CD4-positive, alpha-beta T cell (primary cell): ENCODE results near the gene GRP. TPM values are rescaled to one million over a fixed set of nuclear protein-coding genes. Genes with fewer than 3 reads are reported as not detected.

ENCODE experiments used
- ATAC-seq: fragments of 200-7000 bp; cut with Tn5 transposase; one replicate; pipeline ENCODE4 v1.10.0; 2022; ENCODE audit warnings: mild to moderate bottlenecking; ENCODE audit not compliant: poor library complexity
- CTCF ChIA-PET: fragments of 350-600 bp; sonication (Branson Sonifier 250); formaldehyde crosslinking; loops from one replicate; lab custom pipeline; 2021; ENCODE audit warnings: antibody characterized with exemption, inconsistent platforms; lab: Charles Lee
- POLR2A ChIA-PET: fragments of 350-600 bp; sonication (Branson Sonifier 250); formaldehyde crosslinking; loops from one replicate; lab custom pipeline; 2021; ENCODE audit warnings: antibody characterized with exemption, inconsistent platforms; lab: Charles Lee
- DNase-seq, 14 experiments: peaks; one replicate each; pipeline ENCODE4 v3.0.0-alpha.2; 2013 to 2020; ENCODE audit warnings: mixed read lengths in 2 of 14
- H3K27ac ChIP-seq, 2 donors: one replicate each; pipeline versions ENCODE4 v1.5.1 to v1.7.0; 2013; ENCODE audit warnings: low read length in 2 of 2, low read depth in 1 of 2, mild to moderate bottlenecking in 1 of 2
- H3K27me3 ChIP-seq, 2 experiments: 1 replicate in 1 of 2; 2 replicates in 1 of 2; pipeline versions ENCODE4 v1.6.1 to v1.7.0; 2013; ENCODE audit warnings: low read length in 2 of 2, control low read depth in 1 of 2, mild to moderate bottlenecking in 1 of 2, moderate library complexity in 1 of 2; ENCODE audit not compliant: insufficient read depth in 2 of 2, control insufficient read depth in 1 of 2
- H3K36me3 ChIP-seq: one replicate; pipeline ENCODE4 v1.6.1; 2013; ENCODE audit warnings: low read length, control low read depth; ENCODE audit not compliant: insufficient read depth
- H3K4me1 ChIP-seq: one replicate; pipeline ENCODE4 v1.6.1; 2013; ENCODE audit warnings: low read length, control low read depth; ENCODE audit not compliant: insufficient read depth
- H3K4me3 ChIP-seq: one replicate; pipeline ENCODE4 v1.5.1; 2013; ENCODE audit warnings: mild to moderate bottlenecking, low read length, moderate library complexity
- H3K9me3 ChIP-seq, 2 experiments: 1 replicate in 1 of 2; 2 replicates in 1 of 2; pipeline versions ENCODE4 v1.6.1 to v1.7.0; 2013; ENCODE audit warnings: low read length in 2 of 2, mild to moderate bottlenecking in 2 of 2, control low read depth in 1 of 2, moderate library complexity in 1 of 2; ENCODE audit not compliant: control insufficient read depth in 1 of 2, insufficient read depth in 1 of 2
- H3K27ac Mint-ChIP-seq: one replicate; pipeline ENCODE4 v1.8.0; 2020; ENCODE audit warnings: mixed read lengths
- H3K27me3 Mint-ChIP-seq: one replicate; pipeline ENCODE4 v1.8.0; 2021; ENCODE audit warnings: mixed read lengths
- H3K36me3 Mint-ChIP-seq: one replicate; pipeline ENCODE4 v1.8.0; 2021; ENCODE audit warnings: low read depth, mixed read lengths
- H3K4me1 Mint-ChIP-seq: one replicate; pipeline ENCODE4 v1.8.0; 2021; ENCODE audit warnings: low read depth, mixed read lengths
- H3K4me3 Mint-ChIP-seq: one replicate; pipeline ENCODE4 v1.8.0; 2020; ENCODE audit warnings: mild to moderate bottlenecking, mixed read lengths
- H3K9me3 Mint-ChIP-seq: one replicate; pipeline ENCODE4 v1.8.0; 2020; ENCODE audit warnings: mixed read lengths
- intact Hi-C, 2 experiments: fragments of 100-400 bp; cut with DNase I in 1 of 2; cut with micrococcal nuclease in 1 of 2; formaldehyde crosslinking; loops; one replicate each; pipeline versions ENCODE4 v1.15.1 to v1.9.0; 2023 to 2025; cut with DNase I, micrococcal nuclease
- total RNA-seq, 174 experiments: library from RNA in 2 of 174; stranded (reverse) in 2 of 174; gene quantifications; one replicate each; pipeline ENCODE4 v1.2.3 and lab custom pipeline; 2021 to 2026
- TF ChIP-seq, protein P1 (sequence below): fragments of 200-600 bp; IDR thresholded peaks from one replicate; pipeline ENCODE4 v1.8.0; 2022; ENCODE audit warnings: antibody characterized with exemption, mild to moderate bottlenecking

Gene GRP
- total RNA-seq, 2 experiments from 2014 or later, result not detected

DNA sequence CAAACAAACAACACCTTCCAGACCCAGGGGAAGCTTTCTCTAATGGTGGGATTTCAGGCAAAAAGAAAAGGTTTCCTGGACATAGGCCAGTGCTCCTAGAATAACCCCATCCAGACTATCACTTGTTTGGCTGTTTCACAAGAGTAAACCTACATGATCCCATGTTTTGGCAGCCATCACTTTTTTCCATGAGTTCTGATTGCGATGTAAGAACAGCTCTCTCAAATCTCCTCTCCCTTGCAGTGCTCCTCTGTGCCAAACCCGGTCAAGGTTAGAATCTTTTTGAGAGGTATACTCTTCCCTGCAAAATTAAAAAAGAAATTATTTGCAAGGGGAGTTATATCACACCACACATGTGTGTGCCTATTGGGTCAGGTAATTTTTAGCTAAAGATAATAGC lies 11.9 kb downstream of the GRP start:
- H3K27ac Mint-ChIP-seq, result no peak overlapping the region
- peaks cover 60% of the 10 kb centered on the region for H3K27me3 Mint-ChIP-seq
- POLR2A ChIA-PET, result no interaction called here
- Histone ChIP-seq H3K4me1 (no peaks in the 10 kb centered on the region), H3K27me3 (peaks cover 4 to 26% of the 10 kb centered on the region in 2 experiments), H3K27ac (no peak overlapping the region), H3K4me3 (no peak overlapping the region), H3K36me3 (no peaks in the 10 kb centered on the region), H3K9me3 (no peaks in the 10 kb centered on the region)
- CTCF ChIA-PET, result no interaction called here
- ATAC-seq (no peak), DNase-seq (no peak)
- no peaks in the 10 kb centered on the region for H3K4me1 Mint-ChIP-seq
- no peaks in the 10 kb centered on the region for H3K36me3 Mint-ChIP-seq
- TF ChIP-seq, protein P1, sequence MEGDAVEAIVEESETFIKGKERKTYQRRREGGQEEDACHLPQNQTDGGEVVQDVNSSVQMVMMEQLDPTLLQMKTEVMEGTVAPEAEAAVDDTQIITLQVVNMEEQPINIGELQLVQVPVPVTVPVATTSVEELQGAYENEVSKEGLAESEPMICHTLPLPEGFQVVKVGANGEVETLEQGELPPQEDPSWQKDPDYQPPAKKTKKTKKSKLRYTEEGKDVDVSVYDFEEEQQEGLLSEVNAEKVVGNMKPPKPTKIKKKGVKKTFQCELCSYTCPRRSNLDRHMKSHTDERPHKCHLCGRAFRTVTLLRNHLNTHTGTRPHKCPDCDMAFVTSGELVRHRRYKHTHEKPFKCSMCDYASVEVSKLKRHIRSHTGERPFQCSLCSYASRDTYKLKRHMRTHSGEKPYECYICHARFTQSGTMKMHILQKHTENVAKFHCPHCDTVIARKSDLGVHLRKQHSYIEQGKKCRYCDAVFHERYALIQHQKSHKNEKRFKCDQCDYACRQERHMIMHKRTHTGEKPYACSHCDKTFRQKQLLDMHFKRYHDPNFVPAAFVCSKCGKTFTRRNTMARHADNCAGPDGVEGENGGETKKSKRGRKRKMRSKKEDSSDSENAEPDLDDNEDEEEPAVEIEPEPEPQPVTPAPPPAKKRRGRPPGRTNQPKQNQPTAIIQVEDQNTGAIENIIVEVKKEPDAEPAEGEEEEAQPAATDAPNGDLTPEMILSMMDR, result no peak
- intact Hi-C loops, result no loop called here
- no peak overlapping the region for H3K4me3 Mint-ChIP-seq
- no peaks in the 10 kb centered on the region for H3K9me3 Mint-ChIP-seq

DNA sequence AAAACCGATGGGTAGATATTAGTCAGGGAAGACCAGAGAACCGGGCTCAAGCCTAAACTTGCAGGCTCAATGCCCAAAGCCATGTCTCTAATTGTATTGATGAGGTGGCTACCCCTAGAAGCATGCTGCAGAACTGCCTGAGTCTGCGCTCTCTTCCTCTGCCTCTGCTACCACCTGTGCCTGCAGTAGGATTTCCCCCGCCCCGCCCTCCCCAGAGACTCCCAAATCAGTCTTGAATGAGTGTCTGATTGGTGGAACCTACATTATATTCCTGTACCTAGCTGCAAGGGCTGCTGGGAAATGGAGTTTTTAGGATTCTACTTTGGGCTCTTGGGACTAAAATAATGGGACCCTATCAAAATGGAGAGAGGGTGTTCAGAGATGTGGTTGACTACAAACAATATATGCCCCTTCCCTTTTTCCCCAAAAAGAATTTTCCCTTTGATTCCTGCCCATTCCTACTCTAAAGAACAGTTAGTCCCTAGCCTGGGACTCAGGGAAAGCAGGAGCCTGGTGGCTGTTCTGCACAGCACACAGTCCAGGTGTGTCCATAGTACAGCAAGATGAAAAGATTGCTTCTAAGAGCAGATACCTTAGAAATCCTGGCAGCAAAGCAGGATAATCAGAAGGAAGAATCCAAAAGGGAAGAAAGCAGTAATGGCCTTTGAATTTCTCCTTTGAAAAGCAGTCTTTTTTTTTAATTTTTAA lies 12.5 kb downstream of the GRP start:
- intact Hi-C loops, result no loop called here
- peaks cover 55% of the 10 kb centered on the region for H3K27me3 Mint-ChIP-seq
- CTCF ChIA-PET, result no interaction called here

DNA sequence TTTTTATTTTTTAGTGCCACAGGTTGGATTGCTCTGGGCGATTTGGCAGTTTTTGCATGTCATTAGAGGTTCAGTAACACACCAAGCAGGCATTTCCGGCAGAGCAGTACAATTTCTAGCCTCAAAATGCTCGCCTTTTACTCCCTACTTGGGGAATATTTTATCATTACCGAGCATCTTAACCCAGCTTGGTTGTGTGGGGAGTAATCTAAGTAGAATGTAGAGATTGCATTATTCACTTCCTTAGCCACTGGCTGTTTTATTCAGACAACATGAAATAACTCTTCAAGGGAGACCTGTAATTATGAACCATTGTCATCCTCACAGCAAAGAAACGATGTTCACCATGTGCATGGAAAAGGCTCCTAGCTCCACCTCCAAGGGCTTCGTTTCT lies 13.1 kb downstream of the GRP start:
- Histone ChIP-seq H3K27me3 (peaks cover 2 to 22% of the 10 kb centered on the region in 2 experiments), H3K9me3 (no peaks in the 10 kb centered on the region), H3K4me1 (no peaks in the 10 kb centered on the region), H3K36me3 (no peaks in the 10 kb centered on the region), H3K27ac (no peak overlapping the region), H3K4me3 (no peak overlapping the region)
- Mint-ChIP-seq H3K36me3 (no peaks in the 10 kb centered on the region), H3K9me3 (no peaks in the 10 kb centered on the region), H3K4me3 (no peak overlapping the region), H3K27ac (no peak overlapping the region), H3K27me3 (peaks cover 58% of the 10 kb centered on the region), H3K4me1 (no peaks in the 10 kb centered on the region)
- CTCF ChIA-PET, result no interaction called here
- intact Hi-C loops, result no loop called here
- DNase-seq, result no peak
- no peak for ATAC-seq
- TF ChIP-seq, protein P1, result no peak
- POLR2A ChIA-PET, result no interaction called here

More for the DNA sequence above, 12.5 kb downstream of the GRP start:
- H3K27ac Mint-ChIP-seq, result no peak overlapping the region
- no peak for ATAC-seq
- POLR2A ChIA-PET, result no interaction called here
- no peaks in the 10 kb centered on the region for H3K4me1 Mint-ChIP-seq
- H3K27ac ChIP-seq, result no peak overlapping the region
- H3K4me1 ChIP-seq, result no peaks in the 10 kb centered on the region
- H3K4me3 Mint-ChIP-seq, result no peak overlapping the region
- H3K9me3 ChIP-seq, result no peaks in the 10 kb centered on the region
- H3K36me3 ChIP-seq, result no peaks in the 10 kb centered on the region
- TF ChIP-seq, protein P1, result no peak
- no peaks in the 10 kb centered on the region for H3K36me3 Mint-ChIP-seq
- no peak for DNase-seq
- H3K9me3 Mint-ChIP-seq, result no peaks in the 10 kb centered on the region
- peaks cover 2 to 22% of the 10 kb centered on the region in 2 experiments for H3K27me3 ChIP-seq
- no peak overlapping the region for H3K4me3 ChIP-seq
